CD4-positive, alpha-beta T cell treated with Interleukin-21 for 1 hour (primary cell): ENCODE results near the gene RPRD1B.
"Not testable (repeated sequence)": the region's sequence is repeated elsewhere in the genome, so short reads cannot be mapped to it uniquely, and the experiment has no call there.

ENCODE experiments used
- DNase-seq: peaks from one replicate; pipeline ENCODE4 v3.0.0-alpha.2; 2020

RPRD1B gene

GRCh38 chr20:38001981-38002380 lies 31.6 kb upstream of the RPRD1B start:
- no peak for DNase-seq

- no peak for DNase-seq
Measured at GRCh38 chr20:38002422-38002821, 31.1 kb upstream of the RPRD1B start.

GRCh38 chr20:38004416-38004815 lies 29.1 kb upstream of the RPRD1B start:
- DNase-seq: no peak

- DNase-seq: no peak
Measured at GRCh38 chr20:38005903-38006302, 27.6 kb upstream of the RPRD1B start.

- no peak for DNase-seq
Measured at GRCh38 chr20:38007526-38007925, 26.0 kb upstream of the RPRD1B start.

GRCh38 chr20:38008233-38008944 lies 25.2 kb upstream of the RPRD1B start:
- no peak for DNase-seq

- not testable (repeated sequence) for DNase-seq
Measured at GRCh38 chr20:38009416-38009815, 24.1 kb upstream of the RPRD1B start.

- DNase-seq: no peak
Measured at GRCh38 chr20:38011696-38012095, 21.9 kb upstream of the RPRD1B start.

- no peak for DNase-seq
Measured at GRCh38 chr20:38012332-38012731, 21.2 kb upstream of the RPRD1B start.

- no peak for DNase-seq
Measured at GRCh38 chr20:38013887-38014286, 19.7 kb upstream of the RPRD1B start.

- no peak for DNase-seq
Measured at GRCh38 chr20:38017959-38018358, 15.6 kb upstream of the RPRD1B start.

GRCh38 chr20:38018385-38018784 lies 15.2 kb upstream of the RPRD1B start:
- DNase-seq: no peak

- DNase-seq: no peak
Measured at GRCh38 chr20:38021087-38021772, 12.3 kb upstream of the RPRD1B start.

- DNase-seq: no peak
Measured at GRCh38 chr20:38023181-38024001, 10.2 kb upstream of the RPRD1B start.

- no peak for DNase-seq
Measured at GRCh38 chr20:38024496-38024895, 9.1 kb upstream of the RPRD1B start.

GRCh38 chr20:38029453-38029852 lies 4.1 kb upstream of the RPRD1B start:
- no peak for DNase-seq

- DNase-seq: no peak
Measured at GRCh38 chr20:38031957-38032356, 1.6 kb upstream of the RPRD1B start.

GRCh38 chr20:38032585-38033329 lies 789 bp upstream of the RPRD1B start:
- DNase-seq: peak; percentile 75

- DNase-seq: no peak
Measured at GRCh38 chr20:38034108-38034649, 633 bp downstream of the RPRD1B start.

- DNase-seq: no peak
Measured at GRCh38 chr20:38034961-38035360, 1.4 kb downstream of the RPRD1B start.

- no peak for DNase-seq
Measured at GRCh38 chr20:38036366-38036765, 2.8 kb downstream of the RPRD1B start.

GRCh38 chr20:38040276-38040675 lies 6.7 kb downstream of the RPRD1B start:
- no peak for DNase-seq
